Mucosa of descending colon (tissue), 3 donors: Measurements from ENCODE around the gene SHROOM2. TPM values are rescaled to one million over a fixed set of nuclear protein-coding genes. Genes with fewer than 3 reads are reported as not detected.

Experiments
- ATAC-seq: fragments of 200-7000 bp; cut with Tn5 transposase; one replicate; pipeline ENCODE4 v1.9.1; 2020; ENCODE audit warnings: mild to moderate bottlenecking, moderate library complexity
- DNase-seq, 3 donors: peaks; one replicate each; pipeline ENCODE4 v3.0.0-alpha.2; 2020
- H3K36me3 ChIP-seq: fragments of 200-600 bp; one replicate; pipeline ENCODE4 v1.8.0; 2021; ENCODE audit warnings: low read depth, mild to moderate bottlenecking
- H3K4me1 ChIP-seq: fragments of 200-600 bp; one replicate; pipeline ENCODE4 v1.8.0; 2021; ENCODE audit warnings: low read depth, mild to moderate bottlenecking
- H3K4me3 ChIP-seq: fragments of 200-600 bp; one replicate; pipeline ENCODE4 v1.8.0; 2021; ENCODE audit warnings: mild to moderate bottlenecking
- H3K9me3 ChIP-seq: fragments of 200-600 bp; one replicate; pipeline ENCODE4 v1.8.0; 2021; ENCODE audit warnings: mild to moderate bottlenecking
- CTCF ChIP-seq: fragments of 200-600 bp; IDR thresholded peaks from one replicate; pipeline ENCODE4 v1.8.0; 2022; ENCODE audit warnings: antibody characterized with exemption, mild to moderate bottlenecking
- intact Hi-C, 2 donors: fragments of 100-400 bp; cut with DNase I in 1 of 2; cut with micrococcal nuclease in 1 of 2; formaldehyde crosslinking; loops; one replicate each; pipeline versions ENCODE4 v1.11.0 to v1.11.1; 2022; cut with DNase I, micrococcal nuclease
- total RNA-seq, 3 donors: library from RNA; stranded (reverse); fragmentation: NEBNext Ultra II Directional in 2 of 3; extraction: Animal tissue kit (Norgen Biotek cat#: 25700) in 2 of 3; gene quantifications; one replicate each; pipeline versions ENCODE4 v1.2.1 to v1.2.4, GENCODE V29; 2021 to 2023
- donor health status: DM: no; HTN: no; CAD: no; lungs with moderate emphysema.
- donor health status: DM: no; HTN: no; CAD: no.
- donor health status: DM: no; HTN: yes; CAD: no.

SHROOM2 gene
- total RNA-seq, 3 donors from 2014 or later, result 1.2 to 11.5 (median 5.1) TPM

- peak overlapping the region; percentile 24 for H3K4me3 ChIP-seq
- no peak for TF ChIP-seq CTCF
- intact Hi-C loops, result no loop called here
- no peaks in the 10 kb centered on the region for H3K9me3 ChIP-seq
- no peaks in the 10 kb centered on the region for H3K4me1 ChIP-seq
- DNase-seq, result peak in 1 of 3 donors; percentile 44
- ATAC-seq, result peak; percentile 30
- H3K36me3 ChIP-seq, result no peaks in the 10 kb centered on the region
Observed at GRCh38 chrX:9786798-9787635, 788 bp downstream of the SHROOM2 start.

- Histone ChIP-seq H3K4me1 (no peaks in the 10 kb centered on the region), H3K4me3 (no peak overlapping the region), H3K36me3 (no peaks in the 10 kb centered on the region), H3K9me3 (no peaks in the 10 kb centered on the region)
- intact Hi-C loops, result no loop called here
- TF ChIP-seq CTCF, result no peak
- ATAC-seq (peak; percentile 22), DNase-seq (no peak)
Observed at GRCh38 chrX:9788911-9789310, 2.7 kb downstream of the SHROOM2 start.

GRCh38 chrX:9789555-9789954, 3.3 kb downstream of the SHROOM2 start:
- intact Hi-C loops, result no loop called here
- H3K4me3 ChIP-seq, result no peak overlapping the region
- ATAC-seq (no peak), DNase-seq (no peak)
- H3K36me3 ChIP-seq, result no peaks in the 10 kb centered on the region
- no peaks in the 10 kb centered on the region for H3K9me3 ChIP-seq
- no peaks in the 10 kb centered on the region for H3K4me1 ChIP-seq
- TF ChIP-seq CTCF, result no peak

GRCh38 chrX:9790866-9791265, 4.6 kb downstream of the SHROOM2 start:
- ATAC-seq, result no peak

GRCh38 chrX:9794495-9794894, 8.3 kb downstream of the SHROOM2 start:
- no peak overlapping the region for H3K4me3 ChIP-seq
- no peaks in the 10 kb centered on the region for H3K36me3 ChIP-seq
- ATAC-seq, result peak; percentile 60
- TF ChIP-seq CTCF, result no peak
- H3K9me3 ChIP-seq, result no peaks in the 10 kb centered on the region
- intact Hi-C loops, result no loop called here
- peak in 2 of 3 donors; percentile 39 to 62 for DNase-seq
- no peaks in the 10 kb centered on the region for H3K4me1 ChIP-seq

More at GRCh38 chrX:9790866-9791265, 4.6 kb downstream of the SHROOM2 start:
- no peaks in the 10 kb centered on the region for H3K4me1 ChIP-seq
- no peak overlapping the region for H3K4me3 ChIP-seq
- TF ChIP-seq CTCF, result no peak
- H3K36me3 ChIP-seq, result no peaks in the 10 kb centered on the region
- intact Hi-C loops, result no loop called here
- H3K9me3 ChIP-seq, result no peaks in the 10 kb centered on the region
- no peak for DNase-seq
